ENCODE data around the gene RWDD1. TPM values are rescaled to one million over a fixed set of nuclear protein-coding genes. Genes with fewer than 3 reads are reported as not detected.

The RWDD1 gene
- total and polyA plus RNA-seq, 2 donors (not counting 1 experiment from before 2014, with no cell fraction given), result 18.0 to 22.4 TPM

GRCh38 chr6:116616737-116617053 lies 45.4 kb downstream of the RWDD1 start:
- no peak for DNase-seq
- Mint-ChIP-seq H3K4me1 (peaks cover 13% of the 10 kb centered on the region), H3K9me3 (ENCODE audit: insufficient read depth) (no peaks in the 10 kb centered on the region), H3K27ac (no peak overlapping the region), H3K4me3 (peak overlapping the region; percentile 84), H3K27me3 (peaks cover 10% of the 10 kb centered on the region)
- H4K20me1 ChIP-seq (ENCODE audit: control insufficient read depth, insufficient read depth, low read length, poor library complexity, severe bottlenecking), result no peaks in the 10 kb centered on the region
- peak overlapping the region; percentile 37 to 70 (median 56) for H3K4me3 ChIP-seq (ENCODE audit: control extremely low read depth in 1 of 5, extremely low read depth in 1 of 5, insufficient read depth in 1 of 5, low read depth in 2 of 5, low read length in 4 of 5)
- intact Hi-C loops (cut with micrococcal nuclease), result loop anchor here (1.0 kb wide), 2 partner anchors 45 to 65 kb away; partner anchors contain the start of genes KPNA5 and RWDD1
- H3K4me2 ChIP-seq (replicated peaks; ENCODE audit: low read depth, low read length, poor library complexity, severe bottlenecking), result peak overlapping the region; percentile 78
- POLR2A ChIA-PET, result no interaction called here
- peaks cover 0 to 24% (median 5%) of the 10 kb centered on the region in 4 experiments for H3K27me3 ChIP-seq (replicated peaks in 1 of 4; ENCODE audit: control extremely low read depth in 1 of 4, control insufficient read depth in 3 of 4, insufficient read depth in 4 of 4, low read length in 3 of 4)
- CTCF ChIA-PET, result interaction anchor here (0.9 to 1.0 kb wide), 2 partner anchors 28 to 45 kb away, joined by 3 to 4 read pairs; partner anchors contain the start of gene RWDD1
- H3K27ac ChIP-seq (ENCODE audit: low read length in 2 of 2), result no peak overlapping the region
- peak overlapping the region; percentile 61 for H3K9ac ChIP-seq (ENCODE audit: low read length)
- H3K79me2 ChIP-seq (ENCODE audit: control insufficient read depth, insufficient read depth, low read length), result no peaks in the 10 kb centered on the region
- peaks cover 13 to 15% of the 10 kb centered on the region in 2 donors for H3K4me1 ChIP-seq (ENCODE audit: control insufficient read depth in 2 of 2, insufficient read depth in 2 of 2, low read length in 2 of 2)
- TF ChIP-seq CTCF (IDR thresholded peaks at IDR 0.05), result no peak
- no peak for TF ChIP-seq EZH2 (IDR thresholded peaks at IDR 0.05; ENCODE audit: borderline replicate concordance, insufficient read depth, low read depth, low read length, poor library complexity, severe bottlenecking)
- no peaks in the 10 kb centered on the region for H3K36me3 ChIP-seq (replicated peaks in 1 of 2; ENCODE audit: control extremely low read depth in 1 of 2, control insufficient read depth in 1 of 2, extremely low read depth in 1 of 2, insufficient read depth in 2 of 2, low read length in 1 of 2)
- peak overlapping the region; percentile 76 for H2AFZ ChIP-seq (ENCODE audit: insufficient read depth, low read depth, low read length, poor library complexity, severe bottlenecking)
- WGBS (ENCODE audit: insufficient coverage), result 3% methylated on average over 16 of the region's 16 CpGs
- ATAC-seq (ENCODE audit: low read depth), result peak; percentile 46
- no peaks in the 10 kb centered on the region for H3K9me3 ChIP-seq (ENCODE audit: control extremely low read depth in 1 of 3, control insufficient read depth in 2 of 3, insufficient read depth in 1 of 3, low read length in 2 of 3)

- Histone ChIP-seq H4K20me1 (ENCODE audit: control insufficient read depth, insufficient read depth, low read length, poor library complexity, severe bottlenecking) (no peaks in the 10 kb centered on the region), H3K4me2 (replicated peaks; ENCODE audit: low read depth, low read length, poor library complexity, severe bottlenecking) (no peak overlapping the region), H3K9ac (ENCODE audit: low read length) (no peak overlapping the region), H3K4me1 (ENCODE audit: control insufficient read depth in 2 of 2, insufficient read depth in 2 of 2, low read length in 2 of 2) (no peaks in the 10 kb centered on the region), H2AFZ (ENCODE audit: insufficient read depth, low read depth, low read length, poor library complexity, severe bottlenecking) (no peak overlapping the region), H3K36me3 (replicated peaks in 1 of 2; ENCODE audit: control extremely low read depth in 1 of 2, control insufficient read depth in 1 of 2, extremely low read depth in 1 of 2, insufficient read depth in 2 of 2, low read length in 1 of 2) (no peaks in the 10 kb centered on the region), H3K9me3 (ENCODE audit: control extremely low read depth in 1 of 3, control insufficient read depth in 2 of 3, insufficient read depth in 1 of 3, low read length in 2 of 3) (no peaks in the 10 kb centered on the region), H3K4me3 (ENCODE audit: control extremely low read depth in 1 of 5, extremely low read depth in 1 of 5, insufficient read depth in 1 of 5, low read depth in 2 of 5, low read length in 4 of 5) (no peak overlapping the region), H3K27me3 (replicated peaks in 1 of 4; ENCODE audit: control extremely low read depth in 1 of 4, control insufficient read depth in 3 of 4, insufficient read depth in 4 of 4, low read length in 3 of 4) (no peaks in the 10 kb centered on the region), H3K27ac (ENCODE audit: low read length in 2 of 2) (no peak overlapping the region), H3K79me2 (ENCODE audit: control insufficient read depth, insufficient read depth, low read length) (no peaks in the 10 kb centered on the region)
- H3K9me3 Mint-ChIP-seq (ENCODE audit: insufficient read depth), result no peaks in the 10 kb centered on the region
- H3K27me3 Mint-ChIP-seq, result no peaks in the 10 kb centered on the region
- no peak overlapping the region for H3K4me3 Mint-ChIP-seq
- intact Hi-C loops (cut with micrococcal nuclease), result no loop called here
- POLR2A ChIA-PET, result no interaction called here
- ATAC-seq (ENCODE audit: low read depth), result no peak
- no peak overlapping the region for H3K27ac Mint-ChIP-seq
- CTCF ChIA-PET, result interaction anchor here (0.7 to 0.9 kb wide), 2 partner anchors 21 to 67 kb away, joined by 4 read pairs; no protein-coding TSS in a partner anchor
- TF ChIP-seq EZH2 (IDR thresholded peaks at IDR 0.05; ENCODE audit: borderline replicate concordance, insufficient read depth, low read depth, low read length, poor library complexity, severe bottlenecking), result no peak
- no peak for TF ChIP-seq CTCF (IDR thresholded peaks at IDR 0.05)
- no CpG with 5 or more reads among the region's 3 CpGs for WGBS (ENCODE audit: insufficient coverage)
- H3K4me1 Mint-ChIP-seq, result peaks cover under 1% of the 10 kb centered on the region
- no peak for DNase-seq
These were observed 52.9 kb downstream of the RWDD1 start for GRCh38 chr6:116624036-116624805.
